ENCODE results near the gene KIAA1191.

The KIAA1191 gene

GRCh38 chr5:176382721-176383120, 21.2 kb upstream of the KIAA1191 start:
- Histone ChIP-seq H3K4me3 (replicated peaks; ENCODE audit: low read depth, low read length) (no peak overlapping the region), H3K36me3 (ENCODE audit: control insufficient read depth, insufficient read depth, low read length) (peaks cover 33% of the 10 kb centered on the region), H3K27me3 (replicated peaks; ENCODE audit: control insufficient read depth, insufficient read depth, low read length) (no peaks in the 10 kb centered on the region)
- no peak for DNase-seq (ENCODE audit: extremely low read depth, insufficient read length)
- TF ChIP-seq CTCF (IDR thresholded peaks at IDR 0.05; ENCODE audit: insufficient read depth, low read length, poor library complexity, severe bottlenecking) = no peak

- TF ChIP-seq CTCF (IDR thresholded peaks at IDR 0.05; ENCODE audit: insufficient read depth, low read length, poor library complexity, severe bottlenecking) = no peak
- no peak for DNase-seq (ENCODE audit: extremely low read depth, insufficient read length)
- Histone ChIP-seq H3K4me3 (replicated peaks; ENCODE audit: low read depth, low read length) (no peak overlapping the region), H3K36me3 (ENCODE audit: control insufficient read depth, insufficient read depth, low read length) (peaks cover 33% of the 10 kb centered on the region), H3K27me3 (replicated peaks; ENCODE audit: control insufficient read depth, insufficient read depth, low read length) (no peaks in the 10 kb centered on the region)
Observed at GRCh38 chr5:176381979-176382378, 20.4 kb upstream of the KIAA1191 start.

- peaks cover 33% of the 10 kb centered on the region for H3K36me3 ChIP-seq (ENCODE audit: control insufficient read depth, insufficient read depth, low read length)
- TF ChIP-seq CTCF (IDR thresholded peaks at IDR 0.05; ENCODE audit: insufficient read depth, low read length, poor library complexity, severe bottlenecking) = no peak
- DNase-seq (ENCODE audit: extremely low read depth, insufficient read length) = no peak
- H3K4me3 ChIP-seq (replicated peaks; ENCODE audit: low read depth, low read length) = no peak overlapping the region
- H3K27me3 ChIP-seq (replicated peaks; ENCODE audit: control insufficient read depth, insufficient read depth, low read length) = no peaks in the 10 kb centered on the region
Observed at GRCh38 chr5:176381423-176381822, 19.9 kb upstream of the KIAA1191 start.

- H3K4me3 ChIP-seq (replicated peaks; ENCODE audit: low read depth, low read length) = no peak overlapping the region
- H3K36me3 ChIP-seq (ENCODE audit: control insufficient read depth, insufficient read depth, low read length) = peaks cover 28% of the 10 kb centered on the region
- no peak for DNase-seq (ENCODE audit: extremely low read depth, insufficient read length)
- H3K27me3 ChIP-seq (replicated peaks; ENCODE audit: control insufficient read depth, insufficient read depth, low read length) = no peaks in the 10 kb centered on the region
- no peak for TF ChIP-seq CTCF (IDR thresholded peaks at IDR 0.05; ENCODE audit: insufficient read depth, low read length, poor library complexity, severe bottlenecking)
Observed at GRCh38 chr5:176379881-176380280, 18.3 kb upstream of the KIAA1191 start.

- Histone ChIP-seq H3K36me3 (ENCODE audit: control insufficient read depth, insufficient read depth, low read length) (no peaks in the 10 kb centered on the region; the same call in none of the 2 replicates), H3K4me3 (replicated peaks; ENCODE audit: low read depth, low read length) (no peak overlapping the region), H3K27me3 (replicated peaks; ENCODE audit: control insufficient read depth, insufficient read depth, low read length) (no peaks in the 10 kb centered on the region)
- no peak for DNase-seq (ENCODE audit: extremely low read depth, insufficient read length)
- TF ChIP-seq CTCF (IDR thresholded peaks at IDR 0.05; ENCODE audit: insufficient read depth, low read length, poor library complexity, severe bottlenecking) = no peak
Observed at GRCh38 chr5:176373100-176373818, 11.7 kb upstream of the KIAA1191 start.
